Endometrial microvascular endothelial cells (primary cell): ENCODE data around the gene ZGPAT. TPM values are rescaled to one million over a fixed set of nuclear protein-coding genes. Genes with fewer than 3 reads are reported as not detected.

Source experiments
- in situ Hi-C: cut with HindIII; loops from 2 replicates; pipeline ENCODE4 v1.10.0; 2017; ENCODE audit warnings: low sequenced_read_pairs, low pct_unique_long_range_greater_than_20kb; ENCODE audit errors: inconsistent ontology term
- total RNA-seq: library from RNA; depleted of rRNA; stranded (reverse); fragments of >200 nt; gene quantifications from one replicate; pipeline ENCODE4 v1.2.3, GENCODE V29; 2015; ENCODE audit errors: inconsistent ontology term

The ZGPAT gene
- total RNA-seq, 1 donor from 2014 or later = 39.2 TPM

GRCh38 chr20:63675681-63676368 is 32.0 kb upstream of the ZGPAT start:
- in situ Hi-C loops = no loop called here

- in situ Hi-C loops = no loop called here
Measured at GRCh38 chr20:63678071-63678470, 29.8 kb upstream of the ZGPAT start.

- in situ Hi-C loops = no loop called here
Measured at GRCh38 chr20:63678667-63679465, 29.0 kb upstream of the ZGPAT start.

GRCh38 chr20:63679799-63680305 is 28.0 kb upstream of the ZGPAT start:
- in situ Hi-C loops = no loop called here

GRCh38 chr20:63680427-63680826 is 27.4 kb upstream of the ZGPAT start:
- in situ Hi-C loops = no loop called here

- in situ Hi-C loops = no loop called here
Measured at GRCh38 chr20:63680857-63681608, 26.8 kb upstream of the ZGPAT start.

GRCh38 chr20:63681609-63682142 is 26.2 kb upstream of the ZGPAT start:
- in situ Hi-C loops = no loop called here

GRCh38 chr20:63682384-63683139 is 25.3 kb upstream of the ZGPAT start:
- in situ Hi-C loops = no loop called here

GRCh38 chr20:63685269-63686026 is 22.4 kb upstream of the ZGPAT start:
- in situ Hi-C loops = no loop called here

- in situ Hi-C loops = no loop called here
Measured at GRCh38 chr20:63686094-63686491, 21.7 kb upstream of the ZGPAT start.

GRCh38 chr20:63686492-63687321 is 21.1 kb upstream of the ZGPAT start:
- in situ Hi-C loops = no loop called here

- in situ Hi-C loops = no loop called here
Measured at GRCh38 chr20:63687419-63688178, 20.2 kb upstream of the ZGPAT start.

- in situ Hi-C loops = no loop called here
Measured at GRCh38 chr20:63688228-63689045, 19.4 kb upstream of the ZGPAT start.

- in situ Hi-C loops = no loop called here
Measured at GRCh38 chr20:63689046-63690002, 18.5 kb upstream of the ZGPAT start.
